GM19395 (cell line): Measurements from ENCODE around the gene NFATC1.

ENCODE experiments used
- ATAC-seq: cut with Tn5 transposase; IDR thresholded peaks from one replicate; pipeline ENCODE4 v1.9.1; 2021; ENCODE audit warnings: mild to moderate bottlenecking, moderate library complexity; ENCODE audit not compliant: unreplicated experiment

The NFATC1 gene

DNA sequence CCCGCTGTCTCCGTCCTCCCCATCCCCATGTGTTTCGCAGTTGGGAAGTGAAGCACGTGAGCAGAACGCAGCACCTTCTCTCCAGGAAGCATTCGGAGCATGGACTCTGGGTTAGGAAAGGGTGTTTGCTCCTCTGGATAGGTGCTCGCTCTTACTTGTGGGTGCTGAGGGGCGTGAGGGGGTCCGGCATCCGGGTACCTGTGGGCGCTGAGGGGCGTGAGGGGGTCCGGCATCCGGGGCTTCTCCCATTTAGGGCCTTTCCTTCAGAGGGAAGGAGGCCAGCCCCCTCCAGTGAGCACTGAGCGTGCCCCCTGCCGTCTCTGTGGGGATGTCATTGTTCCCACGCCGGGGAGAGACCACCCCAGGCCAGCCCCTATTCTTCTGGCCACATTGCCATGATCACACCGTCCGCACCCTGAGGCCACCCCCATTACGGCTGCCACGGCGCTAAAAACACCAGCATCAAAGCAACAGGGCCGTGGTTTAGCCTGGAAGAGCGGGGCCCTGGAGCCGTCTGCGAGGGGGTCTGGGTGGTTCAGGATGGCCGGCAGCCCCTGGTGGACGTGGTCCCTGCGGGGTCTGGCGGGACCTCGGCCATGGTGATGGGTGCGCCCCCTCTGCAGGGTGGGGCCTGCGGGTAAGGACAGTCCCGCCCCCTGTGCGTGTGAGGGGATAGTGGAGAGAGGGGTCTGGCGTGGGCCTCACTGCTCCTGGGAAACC lies 41.0 kb downstream of the NFATC1 start:
- ATAC-seq = no peak

DNA sequence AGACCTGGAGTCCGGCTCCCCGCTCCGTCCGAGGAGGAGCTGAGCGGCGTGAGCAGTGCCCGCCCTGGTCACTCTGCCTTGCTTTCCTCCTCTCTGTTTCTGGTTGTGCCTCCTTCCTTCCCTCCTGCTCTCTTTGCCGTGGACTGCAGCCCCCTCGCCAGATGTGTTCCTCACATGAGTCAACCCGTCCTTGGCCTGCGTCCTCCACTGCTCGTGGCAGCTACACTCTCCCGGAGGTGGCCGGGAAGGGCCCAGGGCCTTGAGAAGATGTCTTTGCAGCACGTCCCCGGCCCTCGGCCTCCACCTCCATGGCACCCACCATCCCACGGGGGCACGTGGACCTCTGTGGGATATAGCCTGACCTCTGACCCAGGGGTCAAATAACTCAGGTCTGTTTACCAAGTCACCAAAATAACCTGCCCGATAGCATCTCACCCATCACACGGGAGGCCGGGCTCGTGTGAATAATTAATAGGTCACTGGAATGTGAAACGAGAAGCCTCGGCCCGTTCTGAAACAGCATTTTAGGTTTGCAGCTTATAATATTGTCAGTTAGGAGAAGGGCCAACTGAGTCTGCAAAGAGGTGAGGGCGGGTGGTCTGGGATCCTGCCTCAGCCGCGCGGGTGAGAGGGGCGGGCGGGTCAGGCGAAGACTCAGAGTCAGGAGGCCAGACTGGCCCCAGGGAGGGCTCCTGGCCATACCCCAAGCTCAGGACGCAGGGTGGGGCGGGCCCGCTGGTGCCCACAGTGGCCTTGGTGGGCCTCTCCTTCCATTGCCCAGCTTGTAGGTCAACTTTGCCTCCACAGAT lies 42.6 kb downstream of the NFATC1 start:
- no peak for ATAC-seq

DNA sequence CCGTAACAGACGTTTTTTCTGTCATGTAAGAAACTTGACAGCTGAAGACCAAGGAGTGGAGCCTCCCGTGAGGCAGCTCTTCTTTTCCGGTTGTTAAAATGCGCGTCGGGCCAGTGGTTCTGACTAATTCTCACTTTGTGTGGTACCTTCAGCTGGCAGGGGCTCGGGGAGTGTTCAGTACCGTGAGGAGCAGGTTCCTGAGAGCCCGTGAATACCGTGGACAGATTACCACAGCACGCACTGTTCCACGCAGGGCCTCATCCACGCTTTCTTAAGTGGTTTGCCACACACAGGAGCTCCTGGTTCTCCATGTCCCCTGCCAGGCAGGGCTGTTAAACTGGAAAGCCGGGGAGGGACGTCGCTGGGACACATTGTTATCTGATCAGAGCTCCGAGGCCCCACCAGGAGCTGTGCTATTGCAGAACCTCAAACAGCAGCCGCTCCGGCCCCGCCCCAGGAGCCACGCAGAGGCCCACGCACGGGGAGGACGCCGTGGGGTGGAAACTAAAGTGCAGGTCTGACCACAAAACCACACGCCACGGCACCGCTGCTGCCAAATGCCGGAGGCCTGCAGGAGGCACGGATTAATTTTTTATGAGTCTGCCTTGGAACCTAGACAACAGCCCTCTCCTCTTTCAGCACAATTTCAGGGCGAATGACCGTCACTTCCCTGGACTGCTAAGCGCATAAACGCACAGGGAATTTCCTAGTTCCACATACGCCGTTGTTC lies 43.3 kb downstream of the NFATC1 start:
- ATAC-seq = no peak

DNA sequence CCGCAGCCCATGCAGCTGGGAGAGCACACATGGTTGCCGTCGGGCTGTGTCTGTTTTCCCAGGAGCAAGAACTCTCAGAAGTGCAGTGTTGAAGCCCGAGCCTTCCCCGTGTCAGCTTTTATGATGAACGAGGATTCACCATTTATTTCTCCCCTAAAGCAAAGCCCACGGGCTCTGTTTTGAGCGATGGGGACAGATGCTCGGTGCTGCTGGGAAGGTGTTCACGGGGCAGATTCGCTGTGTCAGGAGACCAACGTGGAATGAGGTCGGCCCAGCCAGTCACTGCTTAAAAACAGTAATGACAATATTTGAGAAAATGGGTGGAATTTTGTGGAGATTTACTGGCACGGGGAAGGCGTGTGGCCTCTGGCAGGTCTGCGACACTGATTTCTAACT lies 43.9 kb downstream of the NFATC1 start:
- ATAC-seq = no peak

DNA sequence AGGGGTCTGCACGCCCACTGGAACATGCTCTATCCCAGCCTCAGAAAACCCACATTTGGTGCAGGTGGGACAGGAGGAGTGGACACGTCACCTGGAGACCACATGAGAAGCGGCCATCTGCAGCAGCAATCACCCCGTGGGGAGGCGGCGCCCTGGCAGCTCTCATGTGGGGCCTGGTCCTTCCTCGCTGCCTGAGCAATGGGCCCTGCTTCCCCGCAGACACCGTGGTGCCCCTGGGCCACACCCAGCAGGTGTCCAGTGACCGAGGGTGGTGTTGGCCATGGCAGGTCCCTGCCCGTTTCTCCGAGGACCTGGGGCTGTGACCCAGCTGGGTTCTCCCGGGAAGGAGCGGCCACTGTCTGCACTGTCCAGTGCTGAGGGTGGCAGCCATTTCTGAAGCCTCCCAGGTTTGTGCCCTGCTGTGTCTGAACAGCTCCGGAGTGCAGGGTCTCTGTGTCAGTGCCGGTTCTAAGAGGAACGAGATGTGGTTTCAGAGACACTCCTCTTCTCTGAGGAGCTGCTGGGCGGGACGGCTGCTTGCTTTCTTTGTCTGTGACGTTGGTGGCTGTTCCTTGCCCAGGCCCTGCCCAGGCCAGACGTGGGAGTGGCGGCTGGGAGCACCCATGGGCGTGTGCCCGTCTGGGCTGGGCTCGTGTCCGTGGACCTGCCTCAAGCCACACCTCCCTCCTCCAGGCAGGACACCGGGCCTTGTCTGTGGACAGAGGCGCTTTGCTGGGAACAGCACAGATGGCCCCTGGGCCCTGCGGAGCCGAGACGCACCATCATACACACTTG lies 44.8 kb downstream of the NFATC1 start:
- no peak for ATAC-seq

DNA sequence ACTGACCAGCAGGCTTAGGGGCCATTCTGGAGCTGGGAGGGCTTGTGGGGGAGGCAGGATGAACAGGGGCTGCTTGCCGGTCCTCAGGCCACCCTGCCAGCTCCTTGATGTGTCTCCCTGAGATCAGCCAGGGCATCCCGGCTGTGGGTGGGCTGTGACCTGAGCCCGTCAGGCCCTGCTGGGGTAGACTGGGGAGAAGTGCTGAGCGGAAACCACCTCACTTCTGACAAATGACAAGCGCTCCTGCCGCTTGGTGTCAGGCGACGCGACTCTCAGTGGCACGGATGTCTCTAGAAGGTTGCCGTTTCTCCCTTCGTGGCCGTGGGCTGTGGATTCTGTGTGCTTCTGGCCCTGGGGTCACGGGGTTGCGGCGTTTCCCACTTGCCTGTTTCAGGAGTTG lies 45.7 kb downstream of the NFATC1 start:
- ATAC-seq = no peak

DNA sequence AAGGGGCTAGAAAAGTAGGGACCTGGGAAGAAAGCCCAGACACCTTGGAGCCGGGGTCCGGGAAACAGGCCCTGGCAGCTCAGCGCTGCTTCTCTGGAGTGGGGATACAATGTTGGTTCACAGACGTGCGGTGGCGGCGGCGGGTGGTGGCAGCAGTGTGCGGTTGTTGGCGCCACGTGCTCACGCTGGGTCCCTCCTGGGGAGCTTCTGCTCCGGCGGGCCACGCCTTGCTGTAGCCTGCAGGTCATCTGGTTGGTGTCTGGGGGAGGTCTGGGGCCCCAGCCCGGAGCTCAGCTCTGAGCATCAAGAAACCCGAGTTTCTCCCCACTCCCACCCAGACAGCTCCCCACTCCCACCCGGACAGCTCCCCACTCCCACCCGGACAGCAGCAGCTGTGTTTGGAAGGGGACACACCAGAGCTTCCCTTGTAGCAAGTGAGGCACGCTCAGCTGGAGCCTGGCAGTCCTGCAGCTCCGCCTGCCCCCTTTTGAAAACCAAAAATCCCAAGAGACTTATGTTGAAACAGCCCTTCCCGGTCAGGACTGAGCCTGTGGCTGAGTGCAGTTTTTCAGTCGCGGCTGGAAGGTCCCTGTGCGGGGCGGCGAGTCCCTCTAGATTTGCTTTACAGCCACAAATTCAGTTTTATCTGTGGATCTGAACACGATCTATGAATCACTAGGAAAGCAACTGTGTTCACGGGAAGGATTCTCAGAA lies 46.9 kb downstream of the NFATC1 start:
- no peak for ATAC-seq

DNA sequence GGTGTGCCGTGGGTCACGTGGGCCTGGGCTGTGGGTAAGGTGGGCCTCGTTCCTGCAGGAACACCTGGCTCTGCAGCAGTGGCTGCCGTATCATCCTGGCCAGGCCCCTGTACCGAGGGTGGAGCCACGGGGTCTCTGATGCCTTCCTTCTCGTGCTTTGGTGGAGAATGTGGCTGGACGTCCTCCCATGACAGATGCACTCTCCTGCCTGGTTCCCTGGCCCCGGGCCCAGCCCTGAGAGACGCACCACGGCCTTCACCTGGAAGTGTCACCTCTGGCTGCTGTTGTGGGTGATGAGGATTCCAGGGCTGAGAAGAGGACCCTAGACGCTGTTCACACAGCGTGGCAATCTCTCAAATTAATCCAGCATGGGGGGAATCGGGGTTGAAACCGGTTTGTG lies 49.5 kb downstream of the NFATC1 start:
- no peak for ATAC-seq

DNA sequence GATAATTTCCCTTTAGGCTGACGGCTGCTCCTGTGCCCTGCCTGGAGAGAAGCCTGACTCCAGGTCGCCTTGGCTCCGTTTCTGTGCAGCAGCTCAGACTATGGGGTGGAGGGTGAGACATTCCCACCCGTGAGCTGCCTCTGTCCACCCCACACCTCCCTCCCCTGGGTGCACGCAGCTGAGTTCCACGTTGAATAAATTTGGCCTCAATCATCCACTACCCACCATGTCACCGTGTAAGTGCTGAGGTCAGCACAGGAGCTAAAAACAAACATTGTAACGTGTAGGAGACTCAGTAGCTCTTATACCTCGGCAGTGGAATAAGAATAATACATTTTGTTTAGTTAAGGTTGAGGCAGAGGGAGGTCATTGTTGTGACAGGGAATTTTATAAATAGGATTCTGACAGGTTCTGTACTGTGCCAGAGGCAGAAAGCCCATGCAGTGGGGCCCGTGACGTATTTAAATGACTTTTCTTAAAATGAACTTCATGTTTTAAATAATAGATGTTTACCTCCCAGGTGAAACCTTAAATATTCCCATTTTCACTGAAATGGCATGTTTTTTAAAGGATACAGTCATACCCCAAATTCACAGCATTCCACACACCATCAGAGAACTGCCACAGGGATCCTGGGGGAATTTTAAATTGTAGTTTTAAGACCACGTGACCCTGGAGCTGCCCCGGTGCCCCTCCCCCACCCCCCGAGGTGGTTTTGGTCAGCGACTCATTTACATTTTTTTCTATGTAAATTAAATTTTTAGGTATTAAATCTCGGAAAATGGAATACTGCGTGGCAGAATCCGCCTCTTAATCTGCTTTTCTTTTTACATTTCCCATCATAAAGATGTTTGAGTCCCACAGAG lies 50.2 kb downstream of the NFATC1 start:
- no peak for ATAC-seq

DNA sequence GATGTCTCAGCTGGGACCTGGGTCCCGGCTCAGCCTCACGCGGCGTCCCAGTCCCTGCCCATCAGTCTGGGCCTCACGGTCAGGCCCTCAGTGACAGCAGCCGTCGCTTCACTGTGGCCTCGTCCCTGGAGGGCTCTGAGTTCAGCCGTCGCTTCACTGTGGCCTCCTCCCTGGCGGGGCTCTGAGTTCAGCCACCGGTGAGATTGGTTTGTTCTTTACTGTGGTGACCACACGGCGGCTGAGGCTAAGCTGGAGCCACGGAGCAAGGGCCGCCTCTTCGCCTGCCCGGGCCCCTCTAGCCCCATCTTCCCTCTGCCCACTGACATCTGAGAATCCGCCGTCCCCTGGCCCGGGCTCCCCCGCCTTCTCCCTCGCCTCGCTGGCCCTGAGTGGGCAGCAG lies 51.2 kb downstream of the NFATC1 start:
- no peak for ATAC-seq

DNA sequence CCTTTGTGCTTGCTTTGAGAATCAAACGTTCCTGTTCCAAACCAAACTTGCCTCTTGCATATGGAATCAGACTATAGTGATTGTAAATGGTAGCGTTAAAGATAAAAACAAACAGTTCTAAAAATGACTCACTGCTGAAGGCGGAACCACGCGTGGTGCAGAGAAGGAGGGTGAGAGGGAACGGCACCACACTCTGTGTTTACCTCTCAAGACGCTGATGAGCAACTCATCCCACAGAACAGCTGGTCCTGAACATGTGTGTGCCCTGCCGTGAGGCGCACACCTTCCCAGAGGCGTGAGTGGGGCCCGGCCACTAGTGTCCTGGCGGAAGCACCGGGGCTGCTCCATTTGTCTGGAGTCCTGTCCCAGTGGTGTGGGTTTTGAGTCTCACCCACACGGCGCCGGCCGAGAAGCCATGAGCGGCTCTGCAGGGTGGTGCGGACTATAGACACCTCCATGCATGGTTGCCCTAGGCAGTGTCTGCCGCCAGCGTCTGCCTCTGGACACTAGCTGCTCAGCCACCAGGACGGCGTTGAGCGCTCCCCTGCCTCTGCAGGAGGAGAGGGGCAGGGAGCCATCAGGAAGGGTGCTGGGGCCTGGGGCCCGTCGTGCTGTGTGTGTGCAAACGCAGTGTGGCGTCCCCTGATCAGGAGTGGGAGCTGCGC lies 52.1 kb downstream of the NFATC1 start:
- ATAC-seq = no peak

DNA sequence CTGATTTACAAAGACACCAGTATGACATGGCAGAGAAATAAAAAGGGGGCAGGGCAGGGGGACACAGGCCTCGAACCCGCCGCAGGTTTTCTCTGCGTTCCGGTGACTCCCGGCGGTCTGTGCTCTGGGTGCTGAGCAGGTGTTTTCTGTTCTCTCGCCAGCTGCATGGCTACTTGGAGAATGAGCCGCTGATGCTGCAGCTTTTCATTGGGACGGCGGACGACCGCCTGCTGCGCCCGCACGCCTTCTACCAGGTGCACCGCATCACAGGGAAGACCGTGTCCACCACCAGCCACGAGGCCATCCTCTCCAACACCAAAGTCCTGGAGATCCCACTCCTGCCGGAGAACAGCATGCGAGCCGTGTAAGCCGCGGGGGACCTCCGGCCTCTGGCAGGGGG lies 52.9 kb downstream of the NFATC1 start:
- ATAC-seq = no peak

DNA sequence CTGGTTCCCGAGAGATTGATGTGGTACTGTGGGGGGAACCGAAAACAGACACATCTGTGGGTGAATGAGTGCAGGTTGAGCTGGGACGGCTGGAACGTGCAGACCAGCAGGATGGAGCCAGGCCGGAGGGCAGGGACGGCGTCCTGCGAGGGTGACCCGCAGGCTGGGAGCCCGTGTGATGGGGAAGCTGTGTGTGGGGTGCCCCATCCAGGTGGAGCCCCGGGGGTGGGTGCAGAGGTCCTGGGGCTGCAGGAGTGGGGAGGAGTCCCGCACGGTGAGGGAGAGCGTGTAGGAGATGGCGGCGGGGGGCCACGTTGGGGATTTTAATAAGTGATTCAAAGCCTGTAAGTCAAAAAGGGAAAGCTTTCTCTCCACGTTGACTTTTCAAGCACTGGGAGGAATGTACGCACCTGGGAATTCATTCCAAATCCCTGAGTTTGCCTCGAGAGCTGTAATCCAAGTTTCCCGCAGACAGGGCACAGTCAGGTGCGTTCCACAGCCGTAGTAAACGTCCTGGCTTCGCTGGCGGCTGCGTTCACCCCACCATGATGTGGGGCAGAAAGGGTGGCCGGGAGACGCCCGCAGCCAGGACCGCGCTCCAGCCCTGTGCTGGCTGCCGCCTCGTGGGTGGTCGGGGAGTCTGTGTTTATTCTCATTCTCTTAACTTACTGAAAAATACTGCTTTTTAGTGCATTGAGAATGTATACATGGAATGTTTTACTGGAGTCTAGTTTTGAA lies 54.0 kb downstream of the NFATC1 start:
- ATAC-seq = no peak

DNA sequence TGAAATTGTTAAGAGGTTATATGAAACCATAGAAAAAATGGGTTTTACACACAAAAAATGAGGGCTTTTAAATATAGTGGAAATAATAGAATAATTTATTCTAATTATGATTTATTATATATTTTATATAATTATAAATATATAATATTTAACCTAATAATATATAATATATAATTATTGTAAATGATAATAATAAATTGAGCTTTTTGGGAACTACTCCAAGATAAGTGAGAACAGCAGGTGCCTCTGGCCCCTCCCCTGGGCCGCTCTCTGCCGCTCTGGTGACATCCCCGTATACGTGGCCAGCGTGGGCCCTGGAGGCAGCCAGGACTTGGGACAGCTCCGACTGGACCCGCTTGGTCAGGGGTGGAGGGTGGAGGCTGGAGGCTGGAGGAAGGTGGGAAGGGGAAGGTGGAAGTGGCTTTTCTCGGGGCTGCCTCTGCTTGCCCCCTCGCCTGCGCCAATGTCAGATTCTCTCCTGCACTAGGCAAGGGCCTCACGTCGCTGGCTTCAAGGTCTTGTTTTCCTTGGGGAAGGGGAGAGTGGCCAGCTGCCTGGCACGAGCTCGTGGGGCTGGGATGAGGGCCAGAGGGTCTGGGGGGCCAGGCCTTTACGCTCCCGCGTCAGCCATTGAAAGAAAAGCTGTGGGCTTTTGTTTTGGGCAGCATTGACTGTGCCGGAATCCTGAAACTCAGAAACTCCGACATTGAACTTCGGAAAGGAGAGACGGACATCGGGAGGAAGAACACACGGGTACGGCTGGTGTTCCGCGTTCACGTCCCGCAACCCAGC lies 54.8 kb downstream of the NFATC1 start:
- ATAC-seq = no peak

DNA sequence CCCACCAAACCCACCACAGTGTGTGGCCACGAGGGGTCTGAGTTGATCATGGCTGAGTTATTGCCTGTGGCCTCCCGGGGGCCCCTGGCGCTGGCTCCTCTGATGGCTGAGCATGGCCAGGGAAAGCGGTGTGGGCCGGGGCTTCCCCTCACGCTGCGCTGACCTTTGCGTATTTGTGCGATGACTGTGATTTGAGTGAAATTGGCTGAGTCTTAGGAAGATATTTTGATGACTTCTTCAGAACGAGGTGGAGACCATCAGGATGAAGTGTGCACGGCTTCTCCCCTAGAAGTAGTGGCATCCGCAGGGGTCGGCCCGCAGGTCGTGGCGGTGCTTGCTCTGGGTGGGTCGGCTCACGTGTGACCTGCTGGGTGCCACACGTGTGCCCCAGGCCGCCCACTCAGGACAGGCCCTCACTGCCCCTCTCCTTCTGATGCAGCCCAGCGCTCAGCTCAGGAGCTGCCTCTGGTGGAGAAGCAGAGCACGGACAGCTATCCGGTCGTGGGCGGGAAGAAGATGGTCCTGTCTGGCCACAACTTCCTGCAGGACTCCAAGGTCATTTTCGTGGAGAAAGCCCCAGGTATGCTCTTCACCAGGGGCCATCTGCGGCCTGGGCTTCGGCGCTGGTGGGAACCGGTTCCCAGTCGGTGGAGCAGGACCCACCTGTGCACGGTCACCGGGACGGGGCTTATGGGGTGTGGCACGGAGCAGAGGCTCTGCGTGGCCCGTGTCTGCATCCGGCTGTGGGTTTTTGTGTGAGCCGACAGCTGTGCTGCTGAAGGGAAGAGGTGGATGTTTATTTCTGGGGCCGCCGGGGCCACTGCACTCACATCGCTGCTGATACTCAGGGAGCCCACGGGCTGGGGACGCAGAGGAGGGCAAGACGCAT lies 55.8 kb downstream of the NFATC1 start:
- ATAC-seq = no peak

DNA sequence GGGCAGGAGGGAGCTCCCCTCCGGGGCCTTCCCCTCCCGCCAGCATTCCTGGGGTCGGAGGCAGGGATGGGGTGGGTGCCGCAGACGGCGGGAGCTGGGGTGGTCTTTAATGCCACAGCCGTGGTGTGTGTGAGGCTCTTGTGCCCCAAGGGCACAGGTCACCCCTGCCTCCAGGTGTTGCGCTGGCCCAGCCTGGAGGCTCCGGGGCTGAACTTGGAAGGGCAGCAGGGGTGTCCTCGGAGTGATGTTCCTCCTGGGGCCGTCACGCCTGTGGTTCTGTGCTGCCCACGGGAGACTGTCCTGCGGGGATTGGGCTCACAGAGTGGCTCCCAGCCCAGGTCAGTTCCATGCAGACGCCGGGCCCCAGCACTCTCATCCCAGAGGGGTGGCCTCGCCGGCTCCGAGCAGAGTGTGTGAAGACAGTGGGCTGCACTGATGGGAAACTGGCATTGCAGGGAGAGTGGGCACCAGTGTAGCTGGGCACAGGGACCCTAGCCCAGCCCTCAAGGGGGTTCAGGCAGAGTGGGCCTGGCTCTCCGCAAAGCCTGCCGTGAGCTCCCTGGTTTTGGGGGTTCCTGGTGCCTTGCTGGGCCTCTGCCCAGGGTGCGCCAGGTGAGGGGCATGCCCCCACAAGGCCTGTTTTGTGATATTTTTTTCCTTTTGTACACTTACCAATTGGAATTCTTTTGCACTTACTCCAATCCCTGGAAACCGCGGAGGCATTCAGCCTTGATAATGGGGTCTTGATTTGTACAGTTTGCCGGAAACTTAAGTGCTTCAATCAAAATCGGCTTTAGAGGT lies 56.7 kb downstream of the NFATC1 start:
- ATAC-seq = no peak
